Measurements from ENCODE around the gene RAB36.
A peak's percentile ranks its signal among the peaks of the same experiment; 100 is the strongest.

The RAB36 gene

GRCh38 chr22:23146478-23147205 is 1.4 kb downstream of the RAB36 start:
- peak overlapping the region; percentile 77; the same call in 1 of the 2 replicates for H3K4me3 ChIP-seq (ENCODE audit: low read length)
- no peaks in the 10 kb centered on the region for H4K20me1 ChIP-seq (ENCODE audit: control insufficient read depth, insufficient read depth, low read depth, low read length)
- H3K4me2 ChIP-seq (ENCODE audit: low read length) = 0 out of 2 replicates have a peak overlapping the region, but pooled peaks have one; percentile 84

DNA sequence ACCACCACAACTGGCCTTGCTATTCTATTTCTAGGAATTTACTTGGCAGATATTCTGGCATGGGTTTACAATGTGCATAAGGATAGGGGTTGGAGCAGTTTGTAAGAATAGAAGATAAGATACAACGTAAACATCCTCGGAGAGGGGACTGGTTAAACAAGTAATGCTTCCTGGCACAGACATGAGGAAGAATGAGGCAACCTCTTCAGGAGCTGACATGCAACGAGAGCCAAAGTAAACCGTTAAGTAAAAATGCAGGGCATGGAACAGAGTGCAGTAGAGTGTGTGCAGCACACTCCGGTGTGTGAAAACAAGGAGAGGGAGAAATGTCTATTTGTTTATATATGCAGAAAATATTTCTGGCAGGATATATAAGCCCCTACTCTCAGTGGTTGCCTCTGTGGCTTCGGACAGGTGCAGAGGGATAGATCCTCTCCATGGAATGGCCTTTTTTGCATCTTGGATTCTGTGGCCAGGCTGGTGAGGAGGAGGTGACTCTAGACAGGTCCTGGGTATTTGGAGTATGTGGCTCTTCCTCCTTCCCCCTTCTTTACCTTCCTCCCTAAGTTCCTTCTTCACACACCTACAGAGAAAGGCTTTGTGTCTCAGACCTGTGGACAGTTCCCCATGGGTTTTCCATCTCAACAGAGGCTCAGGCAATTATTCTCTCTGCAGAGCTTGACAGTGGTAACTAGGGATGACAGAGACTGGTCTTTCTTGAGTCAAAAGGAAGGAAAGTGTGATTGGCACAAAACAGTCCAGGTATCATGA is 2.5 kb downstream of the RAB36 start:
- no peaks in the 10 kb centered on the region for H3K9me3 ChIP-seq (ENCODE audit: control insufficient read depth, insufficient read depth, low read length)
- no peaks in the 10 kb centered on the region for H3K9me2 ChIP-seq (replicated peaks; ENCODE audit: control insufficient read depth, low read length)
- H3K27me3 ChIP-seq (ENCODE audit: control insufficient read depth, low read length) = no peaks in the 10 kb centered on the region
- H3K36me3 ChIP-seq (ENCODE audit: control insufficient read depth, low read length) = no peaks in the 10 kb centered on the region
- H3K4me1 ChIP-seq (ENCODE audit: control insufficient read depth, low read length) = peaks cover 36% of the 10 kb centered on the region
- H4K20me1 ChIP-seq (ENCODE audit: control insufficient read depth, insufficient read depth, low read depth, low read length) = no peaks in the 10 kb centered on the region
- TF ChIP-seq, protein P1, sequence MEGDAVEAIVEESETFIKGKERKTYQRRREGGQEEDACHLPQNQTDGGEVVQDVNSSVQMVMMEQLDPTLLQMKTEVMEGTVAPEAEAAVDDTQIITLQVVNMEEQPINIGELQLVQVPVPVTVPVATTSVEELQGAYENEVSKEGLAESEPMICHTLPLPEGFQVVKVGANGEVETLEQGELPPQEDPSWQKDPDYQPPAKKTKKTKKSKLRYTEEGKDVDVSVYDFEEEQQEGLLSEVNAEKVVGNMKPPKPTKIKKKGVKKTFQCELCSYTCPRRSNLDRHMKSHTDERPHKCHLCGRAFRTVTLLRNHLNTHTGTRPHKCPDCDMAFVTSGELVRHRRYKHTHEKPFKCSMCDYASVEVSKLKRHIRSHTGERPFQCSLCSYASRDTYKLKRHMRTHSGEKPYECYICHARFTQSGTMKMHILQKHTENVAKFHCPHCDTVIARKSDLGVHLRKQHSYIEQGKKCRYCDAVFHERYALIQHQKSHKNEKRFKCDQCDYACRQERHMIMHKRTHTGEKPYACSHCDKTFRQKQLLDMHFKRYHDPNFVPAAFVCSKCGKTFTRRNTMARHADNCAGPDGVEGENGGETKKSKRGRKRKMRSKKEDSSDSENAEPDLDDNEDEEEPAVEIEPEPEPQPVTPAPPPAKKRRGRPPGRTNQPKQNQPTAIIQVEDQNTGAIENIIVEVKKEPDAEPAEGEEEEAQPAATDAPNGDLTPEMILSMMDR (IDR thresholded peaks at IDR 0.05; ENCODE audit: low read depth, low read length, poor library complexity, severe bottlenecking) = no peak
- no peak for TF ChIP-seq EZH2phosphoT487 (IDR thresholded peaks at IDR 0.05; ENCODE audit: borderline replicate concordance, low read length)
- H3K4me3 ChIP-seq (ENCODE audit: low read length) = no peak overlapping the region
- H3K4me2 ChIP-seq (ENCODE audit: low read length) = no peak overlapping the region
- H3F3A ChIP-seq (ENCODE audit: control insufficient read depth, insufficient read depth) = no peaks in the 10 kb centered on the region
- no peaks in the 10 kb centered on the region for H3K79me2 ChIP-seq (ENCODE audit: control insufficient read depth, low read length)
- H3K27ac ChIP-seq (ENCODE audit: low read depth, low read length) = no peak overlapping the region

More at GRCh38 chr22:23146478-23147205, 1.4 kb downstream of the RAB36 start:
- Histone ChIP-seq H3K36me3 (ENCODE audit: control insufficient read depth, low read length) (no peaks in the 10 kb centered on the region), H3K27me3 (ENCODE audit: control insufficient read depth, low read length) (no peaks in the 10 kb centered on the region), H3K79me2 (ENCODE audit: control insufficient read depth, low read length) (no peaks in the 10 kb centered on the region), H3K9me3 (ENCODE audit: control insufficient read depth, insufficient read depth, low read length) (no peaks in the 10 kb centered on the region), H3K9me2 (replicated peaks; ENCODE audit: control insufficient read depth, low read length) (no peaks in the 10 kb centered on the region), H3F3A (ENCODE audit: control insufficient read depth, insufficient read depth) (no peaks in the 10 kb centered on the region), H3K4me1 (ENCODE audit: control insufficient read depth, low read length) (peaks cover 39% of the 10 kb centered on the region), H3K27ac (ENCODE audit: low read depth, low read length) (no peak overlapping the region)
- TF ChIP-seq, protein P1 (IDR thresholded peaks at IDR 0.05; ENCODE audit: low read depth, low read length, poor library complexity, severe bottlenecking) = no peak
- no peak for TF ChIP-seq EZH2phosphoT487 (IDR thresholded peaks at IDR 0.05; ENCODE audit: borderline replicate concordance, low read length)

- Histone ChIP-seq H3K36me3 (ENCODE audit: control insufficient read depth, low read length) (no peaks in the 10 kb centered on the region), H3K9me3 (ENCODE audit: control insufficient read depth, insufficient read depth, low read length) (no peaks in the 10 kb centered on the region), H3K79me2 (ENCODE audit: control insufficient read depth, low read length) (no peaks in the 10 kb centered on the region), H3K4me3 (ENCODE audit: low read length) (no peak overlapping the region), H3K27ac (ENCODE audit: low read depth, low read length) (no peak overlapping the region), H3K9me2 (replicated peaks; ENCODE audit: control insufficient read depth, low read length) (no peaks in the 10 kb centered on the region), H4K20me1 (ENCODE audit: control insufficient read depth, insufficient read depth, low read depth, low read length) (no peaks in the 10 kb centered on the region), H3K4me2 (ENCODE audit: low read length) (no peak overlapping the region), H3K4me1 (ENCODE audit: control insufficient read depth, low read length) (peaks cover 35% of the 10 kb centered on the region), H3F3A (ENCODE audit: control insufficient read depth, insufficient read depth) (no peaks in the 10 kb centered on the region), H3K27me3 (ENCODE audit: control insufficient read depth, low read length) (no peaks in the 10 kb centered on the region)
- no peak for TF ChIP-seq EZH2phosphoT487 (IDR thresholded peaks at IDR 0.05; ENCODE audit: borderline replicate concordance, low read length)
- TF ChIP-seq, protein P1 (IDR thresholded peaks at IDR 0.05; ENCODE audit: low read depth, low read length, poor library complexity, severe bottlenecking) = no peak
Observed at GRCh38 chr22:23149743-23150238, 4.5 kb downstream of the RAB36 start.
